Smooth muscle cell (in vitro differentiated cells): Measurements from ENCODE around the gene TPST2. TPM values are rescaled to one million over a fixed set of nuclear protein-coding genes. Genes with fewer than 3 reads are reported as not detected.

Experiments
- DNase-seq: peaks from one replicate; lab custom pipeline; 2025; ENCODE audit not compliant: unreplicated experiment; lab: John Stamatoyannopoulos, UW
- H2AFZ ChIP-seq: fragments of 200-600 bp; sonication (generic); 2 replicates; pipeline ENCODE4 v1.6.0; 2016; ENCODE audit warnings: antibody characterized with exemption, low read depth, mild to moderate bottlenecking
- H3F3A ChIP-seq: fragments of 200-600 bp; sonication (generic); 2 replicates; pipeline ENCODE4 v1.6.0; 2017; ENCODE audit warnings: antibody characterized with exemption, low read depth
- H3K27ac ChIP-seq: fragments of 200-600 bp; sonication (generic); 2 replicates; pipeline ENCODE4 v1.5.1; 2016; ENCODE audit warnings: low read depth, mild to moderate bottlenecking
- H3K27me3 ChIP-seq: fragments of 200-600 bp; sonication (generic); 2 replicates; pipeline ENCODE4 v1.6.1; 2016; ENCODE audit warnings: low read depth, mild to moderate bottlenecking
- H3K36me3 ChIP-seq: fragments of 200-600 bp; sonication (generic); 2 replicates; pipeline ENCODE4 v1.5.1; 2016; ENCODE audit warnings: low read depth
- H3K4me1 ChIP-seq: fragments of 200-600 bp; sonication (generic); 2 replicates; pipeline ENCODE4 v1.5.1; 2016; ENCODE audit warnings: low read depth
- H3K4me2 ChIP-seq: fragments of 200-600 bp; sonication (generic); 2 replicates; pipeline ENCODE4 v1.6.0; 2016; ENCODE audit warnings: mild to moderate bottlenecking
- H3K4me3 ChIP-seq: fragments of 200-600 bp; sonication (generic); 2 replicates; pipeline ENCODE4 v1.5.1; 2016; ENCODE audit warnings: mild to moderate bottlenecking
- H3K79me2 ChIP-seq: fragments of 200-600 bp; sonication (generic); 2 replicates; pipeline ENCODE4 v1.6.0; 2016; ENCODE audit warnings: low read depth, mild to moderate bottlenecking
- H3K9ac ChIP-seq: fragments of 200-600 bp; sonication (generic); 2 replicates; pipeline ENCODE4 v1.6.0; 2016; ENCODE audit warnings: low read depth
- H3K9me3 ChIP-seq: fragments of 200-600 bp; sonication (generic); replicated peaks from 2 replicates; pipeline ENCODE4 v1.5.1; 2016; ENCODE audit warnings: low read depth
- H4K20me1 ChIP-seq: fragments of 200-600 bp; sonication (generic); 2 replicates; pipeline ENCODE4 v1.6.0; 2016; ENCODE audit warnings: low read depth
- WGBS: methylation state at CpG from one replicate; pipeline ENCODE4 v1.1.7; 2016; ENCODE audit warnings: low lambda C conversion rate; 5-methylcytosine and 5-hydroxymethylcytosine counted together
- polyA plus RNA-seq: library from polyadenylated mRNA; unstranded; fragments of >200 nt; fragmentation: Nextera tagmentation; extraction: Ambion mirVana; gene quantifications from 2 replicates; pipeline ENCODE4 v1.2.1, GENCODE V29; 2016
- total RNA-seq: library from RNA; depleted of rRNA; stranded (reverse); fragments of >200 nt; gene quantifications from 2 replicates; pipeline ENCODE4 v1.2.3, GENCODE V29; 2014
- TF ChIP-seq, protein P1 (sequence below): fragments of 200-600 bp; sonication (generic); IDR thresholded peaks from 2 replicates; pipeline ENCODE4 v1.5.1; 2017; ENCODE audit warnings: borderline replicate concordance, mild to moderate bottlenecking, antibody characterized with exemption; ENCODE audit not compliant: insufficient read depth, poor library complexity, severe bottlenecking

The TPST2 gene
- total and polyA plus RNA-seq, 2 experiments from 2014 or later: 44.1 to 48.5 TPM

DNA sequence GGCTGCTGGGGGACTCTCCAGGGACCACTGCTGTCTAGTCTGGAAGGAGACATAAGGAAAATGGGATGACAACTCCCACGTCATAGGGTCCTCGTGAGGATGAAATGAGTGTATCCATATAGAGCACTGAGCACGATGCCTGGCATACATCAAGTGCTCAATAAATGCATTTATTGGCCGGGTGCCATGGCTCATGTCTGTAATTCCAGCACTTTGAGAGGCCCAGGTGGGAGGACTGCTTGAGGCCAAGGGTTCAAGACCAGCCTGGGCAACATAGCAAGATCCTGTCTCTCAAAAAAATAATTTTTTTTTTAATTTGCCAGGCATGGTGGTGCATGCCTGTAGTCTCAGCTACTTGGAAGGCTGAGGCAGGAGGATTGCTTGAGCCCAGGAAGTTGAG is 12.2 kb upstream of the TPST2 start:
- Histone ChIP-seq H2AFZ (no peak overlapping the region), H3K9me3 (no peaks in the 10 kb centered on the region), H3K27ac (no peak overlapping the region), H4K20me1 (no peaks in the 10 kb centered on the region), H3K4me3 (no peak overlapping the region), H3K9ac (no peak overlapping the region), H3F3A (no peaks in the 10 kb centered on the region), H3K4me2 (no peak overlapping the region), H3K4me1 (no peaks in the 10 kb centered on the region), H3K27me3 (no peaks in the 10 kb centered on the region), H3K36me3 (no peaks in the 10 kb centered on the region), H3K79me2 (no peaks in the 10 kb centered on the region)
- TF ChIP-seq, protein P1, sequence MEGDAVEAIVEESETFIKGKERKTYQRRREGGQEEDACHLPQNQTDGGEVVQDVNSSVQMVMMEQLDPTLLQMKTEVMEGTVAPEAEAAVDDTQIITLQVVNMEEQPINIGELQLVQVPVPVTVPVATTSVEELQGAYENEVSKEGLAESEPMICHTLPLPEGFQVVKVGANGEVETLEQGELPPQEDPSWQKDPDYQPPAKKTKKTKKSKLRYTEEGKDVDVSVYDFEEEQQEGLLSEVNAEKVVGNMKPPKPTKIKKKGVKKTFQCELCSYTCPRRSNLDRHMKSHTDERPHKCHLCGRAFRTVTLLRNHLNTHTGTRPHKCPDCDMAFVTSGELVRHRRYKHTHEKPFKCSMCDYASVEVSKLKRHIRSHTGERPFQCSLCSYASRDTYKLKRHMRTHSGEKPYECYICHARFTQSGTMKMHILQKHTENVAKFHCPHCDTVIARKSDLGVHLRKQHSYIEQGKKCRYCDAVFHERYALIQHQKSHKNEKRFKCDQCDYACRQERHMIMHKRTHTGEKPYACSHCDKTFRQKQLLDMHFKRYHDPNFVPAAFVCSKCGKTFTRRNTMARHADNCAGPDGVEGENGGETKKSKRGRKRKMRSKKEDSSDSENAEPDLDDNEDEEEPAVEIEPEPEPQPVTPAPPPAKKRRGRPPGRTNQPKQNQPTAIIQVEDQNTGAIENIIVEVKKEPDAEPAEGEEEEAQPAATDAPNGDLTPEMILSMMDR: no peak
- 97% methylated on average over 4 of the region's 4 CpGs for WGBS
- DNase-seq: no peak

DNA sequence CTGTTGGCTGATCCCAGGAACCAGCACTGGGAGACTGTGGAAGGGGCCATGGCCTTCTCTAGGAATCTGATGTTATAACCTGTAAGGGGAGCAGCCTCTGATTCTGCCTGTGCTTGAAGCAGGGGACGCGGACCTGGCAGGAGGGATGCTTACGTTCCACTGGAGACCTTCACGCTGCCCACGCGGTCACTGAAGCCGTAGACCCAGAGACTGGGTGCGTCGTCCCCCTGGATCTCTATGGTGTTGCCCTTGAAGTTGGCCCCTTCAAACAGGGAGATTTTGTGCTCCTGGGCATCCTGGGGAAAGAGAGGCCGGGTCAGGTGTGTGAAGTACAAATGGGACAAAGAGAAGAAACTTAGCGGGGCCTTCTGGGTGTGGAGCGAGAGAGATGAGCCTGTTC is 11.8 kb upstream of the TPST2 start:
- Histone ChIP-seq H4K20me1 (no peaks in the 10 kb centered on the region), H3K79me2 (no peaks in the 10 kb centered on the region), H3K4me3 (no peak overlapping the region), H3K9ac (no peak overlapping the region), H3F3A (no peaks in the 10 kb centered on the region), H3K4me2 (no peak overlapping the region), H3K27ac (no peak overlapping the region), H3K4me1 (no peaks in the 10 kb centered on the region), H3K9me3 (no peaks in the 10 kb centered on the region), H3K36me3 (no peaks in the 10 kb centered on the region), H2AFZ (no peak overlapping the region), H3K27me3 (no peaks in the 10 kb centered on the region)
- TF ChIP-seq, protein P1: no peak
- no peak for DNase-seq
- 92% methylated on average over 12 of the region's 12 CpGs for WGBS

DNA sequence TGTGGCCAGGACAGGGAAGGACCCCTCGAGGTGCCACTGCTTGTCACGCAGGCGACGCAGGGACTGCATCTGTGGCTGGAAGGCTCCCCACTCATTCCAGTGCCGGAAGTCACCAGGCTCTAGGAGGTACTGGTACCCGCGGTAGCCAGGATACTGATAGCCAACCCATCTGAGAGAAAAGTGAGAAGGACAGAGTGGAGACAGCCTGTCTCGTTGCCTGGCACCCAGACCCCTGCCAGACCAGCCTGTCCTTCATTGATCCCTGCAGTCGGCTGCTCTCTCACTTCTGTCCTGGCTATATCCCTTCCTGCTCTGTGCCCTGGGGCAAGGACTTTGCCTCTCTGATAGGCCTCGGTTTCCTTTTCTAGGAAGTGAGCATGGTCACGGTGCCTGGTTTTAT is 9.6 kb upstream of the TPST2 start:
- TF ChIP-seq, protein P1: no peak

DNA sequence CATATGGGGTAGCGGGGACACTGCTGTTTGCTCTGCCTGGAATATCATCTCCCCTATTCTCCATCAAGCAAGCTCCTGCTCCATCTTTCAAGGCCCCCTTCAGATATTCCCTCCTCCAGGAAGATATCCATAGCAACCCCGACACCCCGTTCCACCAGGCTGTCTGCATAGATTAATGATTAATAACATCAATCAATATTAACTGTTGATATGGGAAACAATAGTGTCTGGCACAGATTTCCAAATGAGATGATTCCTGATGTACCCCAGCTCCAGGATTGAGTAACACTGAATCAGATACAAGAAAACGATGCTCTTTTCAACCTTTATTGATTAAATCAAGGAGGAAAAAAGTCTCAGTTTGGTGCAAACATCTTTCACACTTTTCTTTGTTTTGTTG is 7.5 kb upstream of the TPST2 start:
- H2AFZ ChIP-seq: no peak overlapping the region
- H3K27ac ChIP-seq: no peak overlapping the region
- TF ChIP-seq, protein P1: no peak
- H4K20me1 ChIP-seq: no peaks in the 10 kb centered on the region
- H3K4me3 ChIP-seq: no peak overlapping the region
- H3K9me3 ChIP-seq: no peaks in the 10 kb centered on the region
- no peak overlapping the region for H3K9ac ChIP-seq
- H3K79me2 ChIP-seq: no peaks in the 10 kb centered on the region
- DNase-seq: no peak
- H3K4me2 ChIP-seq: no peak overlapping the region
- H3K27me3 ChIP-seq: no peaks in the 10 kb centered on the region
- no peaks in the 10 kb centered on the region for H3K36me3 ChIP-seq
- H3K4me1 ChIP-seq: no peaks in the 10 kb centered on the region
- 97% methylated on average over 4 of the region's 4 CpGs for WGBS
- no peaks in the 10 kb centered on the region for H3F3A ChIP-seq

More for the DNA sequence above, 9.6 kb upstream of the TPST2 start:
- Histone ChIP-seq H3K9me3 (no peaks in the 10 kb centered on the region), H3F3A (no peaks in the 10 kb centered on the region), H3K27ac (no peak overlapping the region), H3K4me3 (no peak overlapping the region), H3K4me2 (no peak overlapping the region), H2AFZ (no peak overlapping the region), H3K79me2 (no peaks in the 10 kb centered on the region), H4K20me1 (no peaks in the 10 kb centered on the region), H3K9ac (no peak overlapping the region), H3K27me3 (no peaks in the 10 kb centered on the region), H3K36me3 (no peaks in the 10 kb centered on the region), H3K4me1 (no peaks in the 10 kb centered on the region)
- DNase-seq: no peak
- WGBS: 81% methylated on average over 11 of the region's 11 CpGs
